ENCODE results near the gene ZFYVE28.

Gene ZFYVE28

GRCh38 chr4:2443956-2444740, 25.7 kb upstream of the ZFYVE28 start:
- TF ChIP-seq CTCF (IDR thresholded peaks at IDR 0.05; ENCODE audit: low read depth, low read length): no peak
- DNase-seq (ENCODE audit: extremely low read depth, low read depth): no peak

- no peak for DNase-seq (ENCODE audit: extremely low read depth, low read depth)
- no peak for TF ChIP-seq CTCF (IDR thresholded peaks at IDR 0.05; ENCODE audit: low read depth, low read length)
Measured at GRCh38 chr4:2443061-2443730, 24.8 kb upstream of the ZFYVE28 start.

GRCh38 chr4:2442175-2442993, 23.9 kb upstream of the ZFYVE28 start:
- no peak for DNase-seq (ENCODE audit: extremely low read depth, low read depth)
- no peak for TF ChIP-seq CTCF (IDR thresholded peaks at IDR 0.05; ENCODE audit: low read depth, low read length)

GRCh38 chr4:2441393-2442174, 23.1 kb upstream of the ZFYVE28 start:
- DNase-seq (ENCODE audit: extremely low read depth, low read depth): no peak
- peak; percentile 73 for TF ChIP-seq CTCF (IDR thresholded peaks at IDR 0.05; ENCODE audit: low read depth, low read length)

DNA sequence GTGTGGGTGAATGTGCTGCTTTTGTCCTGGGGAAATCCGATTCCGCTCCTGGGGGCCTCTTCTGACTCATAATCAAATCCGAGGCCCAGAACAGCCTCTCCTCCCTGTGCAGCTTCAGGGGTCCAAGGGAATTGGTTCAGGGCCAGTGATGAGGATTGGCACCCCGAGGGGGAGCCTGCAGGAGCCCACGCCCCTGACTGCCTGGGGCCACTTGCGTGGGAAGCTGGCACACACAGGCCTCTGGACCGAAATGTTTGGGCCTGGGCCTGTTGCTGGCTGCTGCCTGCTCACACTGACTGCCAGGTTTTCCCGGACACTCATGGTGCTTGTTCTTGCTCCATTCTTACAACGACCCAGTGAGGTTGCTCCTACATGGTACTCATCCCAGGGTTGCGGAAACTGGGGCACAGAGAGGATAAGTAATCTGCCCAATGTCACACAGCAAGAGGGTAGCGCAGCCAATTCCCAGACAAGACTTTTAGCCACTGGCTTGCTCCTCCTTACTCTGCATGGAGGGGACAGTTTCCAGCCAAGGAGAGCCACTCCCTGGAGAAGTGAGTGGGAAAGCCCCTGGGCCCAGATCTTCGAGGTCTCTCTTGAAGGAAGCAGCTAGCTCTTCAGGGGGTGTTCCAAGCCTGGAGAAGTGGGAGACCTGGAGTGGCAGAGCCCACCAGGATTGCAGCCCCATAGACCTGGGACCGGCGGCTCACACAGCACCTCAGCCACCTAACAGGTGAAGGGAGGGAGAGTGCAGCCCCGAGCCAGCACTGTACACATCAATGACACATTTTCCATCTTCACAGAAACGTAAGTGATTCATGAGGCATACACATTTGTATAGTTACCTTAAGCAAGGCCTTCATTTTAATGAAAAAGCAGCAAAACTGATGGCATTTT, 20.6 kb upstream of the ZFYVE28 start:
- DNase-seq (ENCODE audit: extremely low read depth, low read depth): no peak
- TF ChIP-seq CTCF (IDR thresholded peaks at IDR 0.05; ENCODE audit: low read depth, low read length): no peak

GRCh38 chr4:2437475-2438215, 19.2 kb upstream of the ZFYVE28 start:
- no peak for DNase-seq (ENCODE audit: extremely low read depth, low read depth)
- TF ChIP-seq CTCF (IDR thresholded peaks at IDR 0.05; ENCODE audit: low read depth, low read length): no peak

Data from AG09319 (cell line).